CD4-positive, alpha-beta T cell treated with Interleukin-21 for 1 hour (primary cell): ENCODE measurements around the gene SEMA5A.

Experiments used
- DNase-seq: peaks from one replicate; pipeline ENCODE4 v3.0.0-alpha.2; 2020

The SEMA5A gene

DNA sequence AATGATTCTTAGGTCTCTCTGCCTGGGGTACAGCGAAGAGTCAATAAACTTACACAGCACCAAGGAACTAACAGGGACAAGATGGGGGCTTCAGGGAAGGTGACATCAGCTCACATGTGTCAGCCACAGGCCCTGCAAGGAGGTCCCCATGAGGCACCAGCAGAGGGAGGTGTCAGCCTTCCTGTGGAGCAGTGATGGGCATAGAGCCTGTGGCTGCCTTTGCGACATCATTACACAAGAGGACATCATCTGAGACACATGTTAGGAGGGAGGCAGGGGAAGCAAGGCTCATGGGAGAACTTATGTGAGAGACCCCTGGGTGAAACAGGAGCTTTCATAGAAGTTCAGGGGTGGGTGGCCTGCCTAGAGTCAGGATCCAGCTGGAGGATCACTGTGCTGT, 389.6 kb downstream of the SEMA5A start:
- no peak for DNase-seq

DNA sequence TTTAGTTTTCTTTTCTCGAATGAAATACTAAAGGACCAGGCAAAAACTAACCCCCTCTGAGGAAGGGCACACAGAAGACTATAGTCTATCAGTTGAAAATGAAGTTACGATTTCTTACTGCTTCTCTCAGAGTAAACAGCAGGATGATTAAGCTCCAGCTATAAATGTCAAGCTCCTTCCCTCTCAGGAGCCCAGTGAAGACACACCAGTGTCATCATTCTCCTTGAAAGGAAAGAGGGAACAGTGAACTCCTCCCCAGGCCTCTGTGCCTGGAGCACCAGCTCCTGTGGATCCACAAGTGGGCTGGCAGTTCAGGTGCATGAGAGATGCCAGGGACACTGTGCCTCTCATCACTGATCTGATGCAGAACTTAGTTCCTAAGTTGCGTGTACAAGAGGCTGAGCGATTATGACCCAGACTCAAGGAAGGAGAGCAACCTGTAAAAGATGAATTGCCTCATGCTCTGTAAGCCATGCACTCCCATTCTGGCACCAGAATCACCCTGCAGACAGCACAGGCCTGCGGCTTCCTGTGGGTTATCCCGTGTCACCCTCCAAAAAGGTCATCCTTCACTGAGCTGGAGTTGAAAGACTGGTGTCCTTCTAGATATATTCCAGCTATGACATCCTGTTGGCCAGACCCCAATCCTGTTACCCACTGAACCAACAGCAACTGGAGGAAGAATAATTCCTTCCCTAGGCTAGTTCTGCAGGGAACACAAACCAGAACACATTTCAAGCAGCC, 394.0 kb downstream of the SEMA5A start:
- no peak for DNase-seq

- DNase-seq = no peak
Measured at GRCh38 chr5:9149988-9150387, 395.9 kb downstream of the SEMA5A start.

DNA sequence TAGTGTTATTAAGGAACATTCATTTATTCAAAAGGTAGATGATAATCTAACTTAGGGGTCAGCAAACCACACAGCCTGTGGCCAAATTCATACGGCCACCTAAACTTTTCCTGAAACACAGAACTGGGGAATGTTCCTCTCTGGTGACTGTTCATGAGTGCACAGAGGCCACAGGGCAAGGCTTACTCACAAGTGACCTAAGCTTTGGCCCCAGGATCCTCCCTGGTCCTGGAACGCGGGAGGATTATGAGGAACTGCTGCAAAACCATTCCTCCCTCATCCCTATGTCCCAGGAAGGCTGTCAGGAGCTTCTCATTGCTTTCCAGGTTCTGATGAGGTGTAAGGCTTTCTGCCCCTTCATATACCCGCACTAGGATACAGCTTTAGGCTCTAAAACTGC, 397.6 kb downstream of the SEMA5A start:
- DNase-seq = no peak

- DNase-seq = no peak
Measured at GRCh38 chr5:9140711-9141110, 405.2 kb downstream of the SEMA5A start.

DNA sequence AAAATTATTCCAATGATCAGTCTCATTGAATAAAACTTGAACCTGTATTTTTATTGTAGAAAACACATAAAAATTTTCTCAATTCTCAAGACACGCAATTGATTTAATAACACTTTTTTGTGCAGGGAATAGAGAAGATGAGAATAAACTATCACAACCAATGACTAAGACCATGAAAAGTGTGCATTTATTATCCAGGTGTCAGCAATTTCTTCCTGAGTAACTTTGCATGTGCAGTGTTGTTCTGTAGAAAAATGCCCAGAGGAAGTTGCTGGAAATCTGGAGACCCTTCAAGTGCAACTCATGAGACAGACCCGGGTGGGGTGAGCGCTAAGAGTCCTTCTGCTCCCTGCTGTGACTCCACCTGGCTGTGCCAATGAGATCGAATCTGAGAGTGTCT, 405.7 kb downstream of the SEMA5A start:
- DNase-seq = no peak

GRCh38 chr5:9139344-9139743, 406.5 kb downstream of the SEMA5A start:
- DNase-seq = no peak

DNA sequence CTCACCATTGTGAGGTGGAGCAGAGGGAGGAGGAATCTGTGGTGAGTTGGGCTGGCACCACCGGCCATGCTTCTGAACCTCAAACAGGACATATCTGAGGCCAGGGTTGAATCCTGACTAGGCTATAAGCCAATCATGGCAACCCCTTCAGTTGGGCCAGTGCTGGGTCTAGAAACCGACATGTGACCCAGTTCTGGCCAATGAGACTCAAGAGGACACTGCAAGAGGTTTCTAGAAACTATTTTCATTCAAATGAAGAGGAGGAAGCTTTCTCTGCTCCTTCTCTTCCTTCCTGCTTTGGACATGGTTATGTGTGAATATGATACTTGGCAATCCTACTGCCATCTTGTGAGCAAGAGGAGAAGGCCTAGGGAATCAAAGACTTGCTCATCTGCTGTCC, 417.7 kb downstream of the SEMA5A start:
- no peak for DNase-seq

DNA sequence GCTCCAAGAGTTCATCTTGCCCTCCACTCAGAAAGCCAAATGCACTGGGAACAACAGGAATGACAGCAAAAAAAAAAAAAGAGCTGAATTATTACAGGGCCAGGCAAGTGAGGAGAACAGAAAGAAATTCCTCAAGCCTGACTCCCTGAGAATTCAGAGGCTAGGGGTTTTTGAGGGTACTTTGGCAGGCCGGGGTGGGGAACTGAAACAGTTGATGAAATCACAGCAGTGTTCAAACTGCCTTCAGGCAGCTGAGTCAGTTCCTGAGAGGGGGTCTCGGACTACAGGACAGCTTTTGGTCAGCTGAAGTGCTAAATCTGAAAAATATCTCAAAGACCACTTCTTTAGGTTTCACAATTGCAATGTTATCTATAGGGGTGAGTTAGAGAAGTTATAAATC, 419.4 kb downstream of the SEMA5A start:
- no peak for DNase-seq

- no peak for DNase-seq
Measured at GRCh38 chr5:9125852-9126251, 420.0 kb downstream of the SEMA5A start.

- DNase-seq = no peak
Measured at GRCh38 chr5:9124838-9125237, 421.0 kb downstream of the SEMA5A start.

- DNase-seq = no peak
Measured at GRCh38 chr5:9124071-9124470, 421.8 kb downstream of the SEMA5A start.

- no peak for DNase-seq
Measured at GRCh38 chr5:9122528-9122927, 423.3 kb downstream of the SEMA5A start.

DNA sequence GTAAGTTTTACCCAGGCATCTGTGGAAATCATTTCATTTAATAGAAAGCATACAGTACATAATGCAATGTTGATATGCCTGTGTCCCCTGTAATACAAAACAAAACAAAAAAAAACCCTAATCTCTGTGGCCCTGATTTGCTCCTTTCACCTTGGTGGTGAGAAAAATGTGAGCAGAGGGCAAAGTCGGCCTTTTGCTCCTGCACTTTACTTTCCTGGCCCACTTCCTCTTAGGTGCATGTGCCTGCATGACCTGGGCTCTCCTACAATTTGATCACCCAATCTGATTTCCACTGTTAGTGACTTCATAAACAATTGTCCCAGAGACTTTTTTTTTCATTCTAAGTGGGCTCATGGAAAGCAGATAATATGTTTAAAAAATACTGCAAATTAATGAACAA, 424.3 kb downstream of the SEMA5A start:
- no peak for DNase-seq

GRCh38 chr5:9118852-9119251, 427.0 kb downstream of the SEMA5A start:
- no peak for DNase-seq

- DNase-seq = no peak
Measured at GRCh38 chr5:9115093-9115492, 430.8 kb downstream of the SEMA5A start.

DNA sequence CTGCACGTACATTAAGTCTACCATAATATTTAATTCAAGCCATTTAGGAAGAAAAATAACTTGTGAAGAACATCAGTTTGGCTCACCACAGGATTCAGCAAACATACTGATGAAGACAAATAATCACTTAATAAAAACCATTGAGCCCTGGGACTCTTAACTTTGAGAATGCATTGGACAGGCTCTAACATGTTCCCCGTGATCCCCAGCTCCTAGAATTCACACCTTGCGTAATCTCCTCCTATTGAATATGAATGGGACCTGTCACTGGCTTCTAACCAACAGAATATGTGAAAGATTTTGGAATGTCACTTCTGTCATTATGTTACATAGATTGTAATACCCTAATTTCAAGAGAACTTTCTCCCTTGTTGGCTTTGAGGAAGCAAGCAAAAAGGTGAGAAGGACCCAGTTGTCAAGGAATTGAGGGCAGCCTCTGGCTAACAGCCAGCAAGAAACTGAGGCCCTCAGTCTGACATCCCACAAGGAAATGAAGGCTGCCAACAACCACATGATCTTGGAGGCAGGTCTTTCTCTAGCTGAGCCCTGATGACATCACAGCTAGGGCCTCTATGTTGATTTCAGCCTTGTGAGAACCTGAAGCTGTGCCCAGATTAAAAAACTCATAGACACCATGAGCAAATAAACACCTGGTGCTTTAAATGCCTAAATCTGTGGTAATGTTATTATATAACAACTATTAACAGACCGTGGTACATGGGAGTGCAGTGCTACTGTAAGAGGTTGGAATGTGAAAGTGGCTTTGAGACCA, 433.2 kb downstream of the SEMA5A start:
- DNase-seq = no peak

DNA sequence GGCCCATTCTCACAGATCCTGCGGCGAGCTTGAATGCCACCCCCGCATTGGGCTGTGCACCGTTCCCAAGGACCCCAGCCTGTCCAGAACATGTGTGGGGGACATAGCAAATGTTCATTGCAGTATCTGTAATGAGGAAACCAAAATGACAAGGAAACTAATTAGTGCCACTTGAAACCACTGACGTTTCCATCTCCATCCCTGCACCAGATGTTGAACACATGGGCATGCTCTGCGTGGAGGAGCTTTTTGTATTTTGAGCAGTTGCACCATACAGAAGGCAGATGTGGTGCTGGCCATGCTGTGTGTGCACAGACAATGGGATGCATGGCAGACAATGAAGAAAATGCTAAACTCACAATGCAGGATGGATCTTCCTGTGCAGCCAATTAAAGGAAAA, 437.7 kb downstream of the SEMA5A start:
- DNase-seq = no peak

- DNase-seq = no peak
Measured at GRCh38 chr5:9105851-9106250, 440.0 kb downstream of the SEMA5A start.

DNA sequence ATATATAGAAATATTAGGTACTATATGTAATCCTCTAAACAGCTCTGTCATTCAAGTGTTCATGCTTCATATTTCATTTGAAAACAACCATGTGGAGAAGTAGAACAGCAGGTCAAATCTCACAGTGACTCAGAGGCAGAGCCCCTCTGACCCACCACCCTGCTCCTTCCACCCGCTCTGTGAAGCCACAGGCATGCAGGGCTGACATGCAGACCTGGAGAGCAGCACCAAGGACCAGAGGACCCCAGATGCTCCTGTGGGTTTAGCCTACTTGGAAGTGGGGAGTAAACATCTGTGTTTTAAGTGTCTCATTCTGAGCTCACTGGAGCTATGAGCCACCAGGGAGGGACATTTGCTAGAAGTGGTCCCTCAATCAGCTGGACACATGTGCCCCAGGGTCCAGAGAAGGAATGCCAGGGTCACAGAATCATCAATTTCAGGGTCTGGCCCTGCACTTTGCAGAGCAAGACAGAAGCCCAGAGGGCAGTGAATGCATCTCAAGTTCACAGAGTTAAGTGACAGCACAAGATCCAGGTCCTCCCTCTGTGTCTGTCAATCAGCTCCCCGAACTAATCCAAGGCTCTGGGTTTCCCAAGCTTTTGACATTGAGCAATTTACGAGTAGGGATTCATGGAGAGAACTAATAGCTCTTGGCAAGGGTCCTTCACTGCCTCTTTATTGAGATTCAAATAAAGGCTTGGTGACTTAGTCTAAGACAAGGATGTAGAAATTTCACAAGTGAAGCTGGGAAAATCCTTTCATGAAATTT, 441.1 kb downstream of the SEMA5A start:
- no peak for DNase-seq

DNA sequence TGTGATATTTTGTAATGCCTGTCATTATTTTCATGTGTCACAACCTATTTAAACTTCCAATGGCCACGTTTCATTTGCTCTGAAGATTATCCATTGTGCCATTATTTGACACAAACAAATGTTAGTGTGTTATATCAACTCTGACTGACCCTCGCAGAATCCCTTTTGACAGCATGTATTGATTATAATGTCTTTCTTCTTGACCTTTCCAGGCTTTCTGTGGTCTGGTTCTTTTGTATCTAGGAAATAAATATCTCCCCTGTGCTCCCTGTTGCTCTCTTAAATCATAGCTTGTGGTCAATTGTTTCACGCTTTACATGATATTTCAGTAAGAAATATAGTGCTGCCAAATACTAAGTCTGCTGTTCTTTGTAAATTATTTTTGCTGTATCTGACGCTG, 442.6 kb downstream of the SEMA5A start:
- no peak for DNase-seq

DNA sequence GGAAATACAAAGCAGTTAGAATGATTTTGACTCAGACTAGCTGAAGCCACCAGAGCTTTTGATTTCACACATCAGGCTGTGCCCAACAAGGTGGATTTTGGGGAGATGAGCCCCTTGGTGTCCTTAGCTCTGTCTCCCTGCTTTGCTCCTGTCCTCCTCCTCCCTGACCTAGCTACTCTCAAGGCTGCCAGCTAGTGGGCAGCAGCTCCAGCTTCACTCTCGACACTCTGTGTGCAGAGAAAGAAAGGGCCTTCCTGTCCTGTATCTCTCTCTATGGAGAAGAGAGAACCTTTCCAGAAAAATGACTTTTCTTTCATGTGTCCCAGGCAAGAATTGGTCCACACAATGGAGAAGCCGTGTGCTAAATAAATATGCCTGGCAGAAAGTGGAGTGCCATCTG, 446.2 kb downstream of the SEMA5A start:
- DNase-seq = no peak

GRCh38 chr5:9098990-9099389, 446.9 kb downstream of the SEMA5A start:
- DNase-seq = no peak

GRCh38 chr5:9094582-9094981, 451.3 kb downstream of the SEMA5A start:
- DNase-seq = no peak
